B cell (primary cell): ENCODE data around the gene GLI1. TPM values are rescaled to one million over a fixed set of nuclear protein-coding genes. Genes with fewer than 3 reads are reported as not detected.

ENCODE experiments used
- ATAC-seq: fragments of 200-7000 bp; cut with Tn5 transposase; one replicate; pipeline ENCODE4 v1.10.0; 2021; ENCODE audit warnings: low read depth, mild to moderate bottlenecking, moderate number of reproducible peaks, moderate library complexity
- CTCF ChIA-PET: fragments of 350-600 bp; sonication (Branson Sonifier 250); formaldehyde crosslinking; loops from one replicate; lab custom pipeline; 2021; ENCODE audit warnings: antibody characterized with exemption, inconsistent platforms; lab: Charles Lee
- POLR2A ChIA-PET: fragments of 350-600 bp; sonication (Branson Sonifier 250); formaldehyde crosslinking; loops from one replicate; lab custom pipeline; 2021; ENCODE audit warnings: antibody characterized with exemption; lab: Charles Lee
- DNase-seq: peaks from one replicate; pipeline ENCODE4 v3.0.0; 2013
- H2AFZ ChIP-seq: 2 replicates; pipeline ENCODE4 v1.6.1; 2012; ENCODE audit warnings: mild to moderate bottlenecking, low read depth, low read length; ENCODE audit not compliant: insufficient read depth, poor library complexity, severe bottlenecking
- H3K27ac ChIP-seq, 2 donors: 1 replicate in 1 of 2; 2 replicates in 1 of 2; pipeline ENCODE4 v1.5.1; 2012 to 2013; ENCODE audit warnings: low read length in 2 of 2, mild to moderate bottlenecking in 2 of 2, moderate library complexity in 1 of 2
- H3K27me3 ChIP-seq, 4 experiments: fragments of 200-600 bp in 1 of 4; sonication (generic) in 1 of 4; replicated peaks in 1 of 4; 1 replicate in 2 of 4; 2 replicates in 2 of 4; pipeline versions ENCODE4 v1.6.1 to v1.7.0; 2013 to 2016; ENCODE audit warnings: low read length in 3 of 4, mild to moderate bottlenecking in 2 of 4, mixed read lengths in 1 of 4, moderate library complexity in 1 of 4; ENCODE audit not compliant: insufficient read depth in 4 of 4, control insufficient read depth in 3 of 4; ENCODE audit errors: control extremely low read depth in 1 of 4
- H3K36me3 ChIP-seq, 2 experiments: replicated peaks in 1 of 2; 1 replicate in 1 of 2; 2 replicates in 1 of 2; pipeline versions ENCODE4 v1.6.1 to v1.7.1; 2013; ENCODE audit warnings: low read length in 1 of 2; ENCODE audit not compliant: insufficient read depth in 2 of 2, control insufficient read depth in 1 of 2; ENCODE audit errors: control extremely low read depth in 1 of 2, extremely low read depth in 1 of 2
- H3K4me1 ChIP-seq, 2 donors: fragments of 200-600 bp in 1 of 2; sonication (generic) in 1 of 2; 1 replicate in 1 of 2; 2 replicates in 1 of 2; pipeline versions ENCODE4 v1.5.1 to v1.6.1; 2013 to 2017; ENCODE audit warnings: low read length in 2 of 2; ENCODE audit not compliant: control insufficient read depth in 2 of 2, insufficient read depth in 2 of 2
- H3K4me2 ChIP-seq: replicated peaks from 2 replicates; pipeline ENCODE3; 2012; ENCODE audit warnings: mild to moderate bottlenecking, low read depth, low read length; ENCODE audit not compliant: poor library complexity, severe bottlenecking
- H3K4me3 ChIP-seq, 5 experiments: fragments of 200-600 bp in 1 of 5; sonication (generic) in 1 of 5; 1 replicate in 3 of 5; 2 replicates in 2 of 5; pipeline versions ENCODE4 v1.5.1 to v1.7.0; 2011 to 2016; ENCODE audit warnings: low read length in 4 of 5, mild to moderate bottlenecking in 4 of 5, low read depth in 2 of 5, control low read depth in 1 of 5, moderate library complexity in 1 of 5; ENCODE audit not compliant: insufficient read depth in 1 of 5; ENCODE audit errors: control extremely low read depth in 1 of 5, extremely low read depth in 1 of 5
- H3K79me2 ChIP-seq: fragments of 200-600 bp; sonication (generic); one replicate; pipeline ENCODE4 v1.6.0; 2016; ENCODE audit warnings: low read length; ENCODE audit not compliant: control insufficient read depth, insufficient read depth
- H3K9ac ChIP-seq: fragments of 200-600 bp; sonication (generic); 2 replicates; pipeline ENCODE4 v1.6.1; 2017; ENCODE audit warnings: mild to moderate bottlenecking, low read length, moderate library complexity
- H3K9me3 ChIP-seq, 3 donors: one replicate each; pipeline versions ENCODE4 v1.6.1 to v1.7.1; 2013; ENCODE audit warnings: low read length in 2 of 3; ENCODE audit not compliant: control insufficient read depth in 2 of 3, insufficient read depth in 1 of 3; ENCODE audit errors: control extremely low read depth in 1 of 3
- H4K20me1 ChIP-seq: 2 replicates; pipeline ENCODE4 v1.6.0; 2012; ENCODE audit warnings: mild to moderate bottlenecking, low read length; ENCODE audit not compliant: insufficient read depth, control insufficient read depth, poor library complexity, severe bottlenecking
- H3K27ac Mint-ChIP-seq: one replicate; pipeline ENCODE4 v1.8.0; 2021; ENCODE audit warnings: mixed read lengths
- H3K27me3 Mint-ChIP-seq: one replicate; pipeline ENCODE4 v1.8.0; 2021; ENCODE audit warnings: mixed read lengths
- H3K4me1 Mint-ChIP-seq: one replicate; pipeline ENCODE4 v1.8.0; 2021; ENCODE audit warnings: mixed read lengths
- H3K4me3 Mint-ChIP-seq: one replicate; pipeline ENCODE4 v1.8.0; 2021; ENCODE audit warnings: mixed read lengths
- H3K9me3 Mint-ChIP-seq: one replicate; pipeline ENCODE4 v1.8.0; 2022; ENCODE audit warnings: mixed read lengths; ENCODE audit not compliant: insufficient read depth
- EZH2 ChIP-seq: IDR thresholded peaks from 2 replicates; pipeline ENCODE4 v1.6.1; 2012; ENCODE audit warnings: borderline replicate concordance, low read depth, mild to moderate bottlenecking, moderate library complexity, low read length; ENCODE audit not compliant: insufficient read depth, poor library complexity, severe bottlenecking
- WGBS: methylation state at CpG from one replicate; pipeline ENCODE4 v1.1.5; 2013; ENCODE audit warnings: missing lambda C conversion rate; ENCODE audit not compliant: insufficient coverage; 5-methylcytosine and 5-hydroxymethylcytosine counted together
- intact Hi-C: fragments of 100-400 bp; cut with micrococcal nuclease; formaldehyde crosslinking; loops from one replicate; pipeline ENCODE4 v1.10.0; 2022
- polyA plus RNA-seq: library from polyadenylated mRNA; depleted of rRNA; stranded (reverse); fragments of >200 nt; gene quantifications from 2 replicates; pipeline ENCODE4 v1.2.3, GENCODE V29; 2012
- total RNA-seq, 2 donors: library from RNA; stranded (reverse); fragments of 120-200 nt in 1 of 2; gene quantifications; 1 replicate in 1 of 2; 2 replicates in 1 of 2; pipeline versions ENCODE4 v1.2.3 to v1.2.4, GENCODE V29; 2013 to 2022
- TF ChIP-seq, protein P1 (sequence below): fragments of 200-600 bp; IDR thresholded peaks from one replicate; pipeline ENCODE4 v1.8.0; 2022; ENCODE audit warnings: antibody characterized with exemption, mild to moderate bottlenecking

The GLI1 gene
- total and polyA plus RNA-seq, 2 donors (not counting 1 experiment from before 2014, with no cell fraction given), result 4.1 to 5.4 TPM

- ChIA-PET POLR2A (interaction anchor here (0.6 to 5.3 kb wide), 9 partner anchors 9 to 725 kb away, joined by 3 to 39 read pairs (median 4); partner anchors contain the start of genes DDIT3 and PRIM1), CTCF (interaction anchor here (0.6 to 10.4 kb wide), 11 partner anchors 9 to 251 kb away, joined by 3 to 166 read pairs (median 5); partner anchors contain the start of genes DDIT3, GLI1, INHBE and MARS1)
- Histone ChIP-seq H2AFZ (peak overlapping the region; percentile 43), H3K79me2 (peaks cover 78% of the 10 kb centered on the region), H3K27me3 (no peaks in the 10 kb centered on the region), H3K9ac (peak overlapping the region; percentile 88), H3K4me1 (peaks cover 68 to 92% of the 10 kb centered on the region in 2 donors), H3K4me3 (peak overlapping the region; percentile 78 to 94 (median 85)), H3K27ac (peak overlapping the region; percentile 91 to 99), H3K4me2 (peak overlapping the region; percentile 95), H3K9me3 (no peaks in the 10 kb centered on the region), H4K20me1 (peaks cover 17% of the 10 kb centered on the region), H3K36me3 (peaks cover 2 to 28% of the 10 kb centered on the region in 2 experiments)
- WGBS, result 0% methylated on average over 13 of the region's 15 CpGs
- no peaks in the 10 kb centered on the region for H3K27me3 Mint-ChIP-seq
- DNase-seq (peak; percentile 44), ATAC-seq (peak; percentile 6)
- intact Hi-C loops, result loop anchor here (1.0 to 5.0 kb wide), 2 partner anchors 15 to 145 kb away; no protein-coding TSS in a partner anchor
- H3K27ac Mint-ChIP-seq, result peak overlapping the region; percentile 98
- H3K4me1 Mint-ChIP-seq, result peaks cover 86% of the 10 kb centered on the region
- no peak for TF ChIP-seq EZH2
- TF ChIP-seq, protein P1, sequence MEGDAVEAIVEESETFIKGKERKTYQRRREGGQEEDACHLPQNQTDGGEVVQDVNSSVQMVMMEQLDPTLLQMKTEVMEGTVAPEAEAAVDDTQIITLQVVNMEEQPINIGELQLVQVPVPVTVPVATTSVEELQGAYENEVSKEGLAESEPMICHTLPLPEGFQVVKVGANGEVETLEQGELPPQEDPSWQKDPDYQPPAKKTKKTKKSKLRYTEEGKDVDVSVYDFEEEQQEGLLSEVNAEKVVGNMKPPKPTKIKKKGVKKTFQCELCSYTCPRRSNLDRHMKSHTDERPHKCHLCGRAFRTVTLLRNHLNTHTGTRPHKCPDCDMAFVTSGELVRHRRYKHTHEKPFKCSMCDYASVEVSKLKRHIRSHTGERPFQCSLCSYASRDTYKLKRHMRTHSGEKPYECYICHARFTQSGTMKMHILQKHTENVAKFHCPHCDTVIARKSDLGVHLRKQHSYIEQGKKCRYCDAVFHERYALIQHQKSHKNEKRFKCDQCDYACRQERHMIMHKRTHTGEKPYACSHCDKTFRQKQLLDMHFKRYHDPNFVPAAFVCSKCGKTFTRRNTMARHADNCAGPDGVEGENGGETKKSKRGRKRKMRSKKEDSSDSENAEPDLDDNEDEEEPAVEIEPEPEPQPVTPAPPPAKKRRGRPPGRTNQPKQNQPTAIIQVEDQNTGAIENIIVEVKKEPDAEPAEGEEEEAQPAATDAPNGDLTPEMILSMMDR, result no peak
- H3K4me3 Mint-ChIP-seq, result peak overlapping the region; percentile 99
- no peaks in the 10 kb centered on the region for H3K9me3 Mint-ChIP-seq
These were observed 17.6 kb downstream of the GLI1 start for GRCh38 chr12:57476993-57477709.
